Measurements from ENCODE around the gene CAMK1.

Gene CAMK1

DNA sequence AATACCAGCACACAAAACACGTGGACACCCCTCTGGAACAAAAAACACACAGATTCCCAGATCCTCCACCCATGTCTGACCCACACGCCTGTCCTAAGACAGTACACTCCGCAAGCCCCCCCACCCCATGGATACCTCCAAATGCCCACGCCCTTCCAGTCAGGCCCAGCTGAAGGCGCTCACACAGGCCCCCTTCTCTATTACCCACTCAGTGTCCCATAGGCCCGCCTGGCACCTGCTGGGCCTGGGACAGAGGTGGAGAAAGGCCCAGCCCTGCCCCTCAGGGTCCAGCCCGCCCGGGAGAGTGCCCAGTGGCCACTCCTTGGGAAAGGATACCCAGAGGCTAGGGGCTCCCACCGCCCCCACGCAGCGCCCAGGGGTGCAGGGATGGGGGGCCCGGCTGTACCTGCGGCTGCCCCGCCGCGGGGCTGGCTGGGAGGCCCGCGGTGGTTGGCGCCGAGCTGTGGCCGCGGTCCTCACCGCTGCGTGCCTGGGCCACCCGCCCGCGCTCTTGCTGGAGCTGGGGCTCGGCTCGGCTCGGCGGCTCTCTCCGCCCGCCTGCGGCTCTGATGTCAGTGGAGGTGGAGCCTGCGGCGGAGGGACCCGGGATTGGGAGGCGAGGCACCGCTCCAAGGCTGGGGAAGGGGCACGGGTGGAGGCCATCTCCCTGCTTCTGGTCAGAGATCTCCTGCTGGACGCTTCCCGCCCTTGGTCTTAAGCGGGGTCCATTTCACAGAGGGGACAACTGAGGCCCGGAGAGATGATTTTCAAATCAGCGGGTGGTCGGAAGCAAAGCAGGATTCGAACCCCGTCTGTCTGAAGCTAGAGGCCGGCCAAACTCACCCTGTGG, at the start of gene CAMK1:
Gene CAMK1, minus strand, starts transcription at position 522 of the 850 bp plus-strand sequence. CDS start 2,198 bp downstream, outside the sequence.
- DNase-seq, result no peak

DNA sequence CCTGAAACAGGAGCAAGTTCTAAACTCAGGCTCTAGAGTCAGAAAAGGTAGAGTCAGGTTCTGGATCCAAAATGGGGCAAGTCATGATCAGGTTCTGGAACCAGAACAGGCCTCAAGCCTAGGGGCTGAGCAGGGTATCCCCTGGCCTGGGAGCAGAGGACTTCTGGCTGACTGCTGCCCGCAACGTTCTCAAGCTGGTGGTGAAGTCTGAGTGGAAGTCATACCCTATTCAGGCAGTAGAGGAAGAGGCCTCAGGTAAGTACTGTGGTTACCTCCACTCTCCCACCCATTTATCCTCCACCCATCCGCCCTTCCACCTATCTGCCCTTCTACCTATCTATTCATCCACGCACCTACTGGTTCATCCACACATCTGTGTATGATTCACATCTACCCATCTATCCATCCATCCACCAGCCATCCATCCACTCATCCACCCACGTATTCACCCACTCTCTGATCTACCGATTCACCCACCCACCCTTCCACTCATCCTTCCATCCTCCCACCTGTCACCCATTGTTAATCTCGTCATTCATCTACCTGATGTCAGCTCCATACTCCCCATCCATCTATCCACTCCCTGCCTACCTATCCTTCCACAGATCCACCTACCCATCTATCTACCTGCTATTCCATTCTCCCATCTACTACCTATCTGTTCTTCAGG, 49.1 kb upstream of the CAMK1 start:
- no peak for DNase-seq

DNA sequence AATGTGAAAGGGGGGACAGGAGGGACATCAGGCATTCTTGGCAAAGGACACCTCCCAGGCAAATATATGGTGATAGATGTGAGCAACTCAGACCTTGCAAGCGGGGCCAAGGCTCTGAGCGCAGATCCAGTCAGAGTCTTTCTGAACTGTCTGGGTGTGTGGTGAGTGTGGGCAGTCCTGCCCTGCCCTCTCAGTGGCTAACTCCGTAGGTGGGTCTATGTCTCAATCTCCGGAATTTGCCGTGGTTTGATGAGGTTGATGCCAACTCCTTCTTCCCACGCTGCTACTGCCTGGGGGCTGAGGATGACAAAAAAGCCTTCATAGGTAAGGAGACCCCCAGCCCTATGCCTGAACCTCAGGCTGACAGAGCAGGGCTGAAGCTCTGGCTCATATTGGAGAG, 47.7 kb upstream of the CAMK1 start:
- no peak for DNase-seq

DNA sequence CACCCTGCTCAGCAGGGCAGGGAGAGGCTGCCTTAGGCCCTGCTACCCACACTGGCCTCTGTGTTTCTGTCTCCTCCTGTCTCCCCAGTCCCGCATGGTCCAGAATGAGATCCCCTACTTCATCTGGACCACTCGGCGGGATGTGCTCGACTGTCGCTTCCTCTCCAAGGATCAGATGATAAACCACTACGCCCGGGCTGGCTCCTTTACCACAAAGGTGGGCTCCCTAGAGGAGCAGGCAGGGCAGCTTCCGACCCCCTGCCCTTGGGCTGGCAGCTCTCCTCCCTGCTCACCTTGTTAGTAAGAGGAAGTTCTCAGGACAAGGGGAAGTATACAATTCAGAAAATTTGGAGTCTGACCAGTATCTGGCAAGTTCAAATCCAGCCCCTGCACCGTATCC, 46.2 kb upstream of the CAMK1 start:
- DNase-seq, result no peak

DNA sequence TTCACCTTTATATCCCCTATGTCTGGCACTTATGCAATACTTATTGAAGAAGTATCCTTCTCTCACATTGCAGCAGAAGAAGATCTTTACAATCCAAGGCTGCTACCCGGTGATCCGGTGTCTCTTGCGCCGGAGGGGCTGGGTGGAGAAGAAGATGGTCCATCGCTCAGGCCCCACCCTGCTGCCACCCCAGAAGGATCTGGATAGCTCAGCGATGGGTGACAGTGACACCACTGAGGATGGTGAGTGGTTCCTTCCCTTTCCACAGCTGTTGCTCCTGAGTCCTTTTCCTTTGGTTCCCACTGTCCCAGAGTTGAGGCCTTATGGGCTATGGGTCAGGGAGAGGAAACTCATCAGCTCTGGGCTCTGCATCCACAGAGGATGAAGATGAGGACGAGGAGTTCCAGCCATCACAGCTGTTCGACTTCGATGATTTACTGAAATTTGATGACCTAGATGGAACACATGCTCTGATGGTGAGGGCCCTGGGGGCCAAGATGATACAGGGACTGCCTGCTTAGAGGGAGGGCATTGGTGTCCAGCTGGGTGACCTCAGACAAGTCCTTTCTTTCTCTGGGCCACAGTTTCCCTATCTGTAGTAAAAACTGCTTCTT, 43.2 kb upstream of the CAMK1 start:
- DNase-seq, result no peak

DNA sequence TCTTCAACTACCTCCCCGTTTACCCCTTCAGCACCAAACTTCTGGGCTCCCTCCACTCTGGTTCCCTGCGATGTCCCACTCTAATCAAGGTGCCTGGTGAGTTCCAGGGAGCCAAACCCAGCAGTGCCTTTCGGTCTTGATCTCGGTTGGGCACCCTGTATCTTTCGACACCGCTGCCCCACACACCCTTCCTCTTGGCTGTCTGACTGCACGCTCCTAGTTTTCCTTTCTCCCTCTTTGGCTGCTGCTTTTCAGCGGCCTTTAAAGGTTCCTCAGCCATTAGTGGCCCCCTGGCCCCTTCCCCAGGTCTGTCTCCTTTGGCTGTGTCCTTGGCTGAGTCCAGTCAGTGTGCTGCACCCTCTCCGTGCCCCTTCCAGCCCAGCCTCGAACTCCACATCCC, 41.1 kb upstream of the CAMK1 start:
- no peak for DNase-seq

DNA sequence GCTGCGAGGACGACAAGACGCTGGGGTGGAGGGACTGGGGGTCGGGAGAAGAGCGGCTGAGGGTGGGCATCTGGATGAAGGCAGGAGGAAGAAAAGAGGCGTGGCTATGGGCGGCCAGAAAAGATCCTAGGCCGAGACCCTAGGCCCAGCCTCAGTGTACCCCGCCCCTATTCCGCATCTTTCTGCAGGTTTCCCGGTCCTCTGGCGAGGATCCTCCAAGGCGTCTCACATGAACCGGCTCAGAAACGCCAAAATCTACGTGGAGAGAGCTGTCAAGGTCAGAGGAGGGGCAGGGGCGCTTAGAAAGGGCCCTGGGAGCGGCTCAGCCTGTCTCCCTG, 40.7 kb upstream of the CAMK1 start:
- no peak for DNase-seq

DNA sequence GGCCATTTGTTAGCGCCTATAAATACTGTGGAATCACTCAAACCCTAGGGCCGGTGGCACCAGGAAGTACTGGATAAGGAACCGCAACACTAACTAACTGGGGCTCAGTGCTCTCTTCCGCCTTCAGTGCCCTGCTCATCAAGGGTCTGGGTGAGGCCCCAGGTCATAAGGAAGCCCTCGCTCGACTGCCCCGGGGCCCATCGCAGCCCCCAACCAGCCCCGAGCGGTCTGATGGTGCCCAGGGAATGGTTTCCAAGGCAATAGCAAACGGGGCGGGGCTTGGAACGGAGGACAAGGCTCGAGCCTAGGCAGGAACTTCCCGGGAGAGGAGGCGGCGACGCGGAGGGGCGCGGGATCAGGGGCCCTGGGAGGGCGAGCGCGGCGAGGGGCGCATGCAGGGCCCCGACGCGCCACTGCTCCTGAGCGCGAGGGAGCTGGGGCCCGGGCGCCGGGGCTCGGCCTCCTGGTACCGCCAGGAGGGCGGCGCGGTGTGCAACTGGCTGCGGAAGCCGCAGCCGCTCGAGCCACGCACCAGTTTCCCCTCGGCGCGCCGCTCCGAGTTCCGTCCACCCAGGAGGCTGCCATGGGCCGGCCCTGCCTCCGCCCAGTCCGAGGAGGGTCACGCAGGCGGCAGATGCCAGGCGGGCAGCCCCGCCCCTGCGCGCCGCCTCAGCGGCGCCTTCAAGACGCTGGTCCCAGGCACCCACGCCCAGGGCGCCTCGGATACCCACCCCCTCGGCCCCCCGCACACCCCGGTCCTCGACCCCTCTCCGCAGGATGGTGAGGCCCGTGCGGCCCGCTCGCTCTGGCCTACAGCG, 40.1 kb upstream of the CAMK1 start, which contains the start of gene TTLL3:
Gene TTLL3, plus strand, starts transcription at position 648 of the 818 bp plus-strand sequence. CDS start 400 bp downstream, outside the sequence.
- peak; percentile 71 to 77 for DNase-seq

DNA sequence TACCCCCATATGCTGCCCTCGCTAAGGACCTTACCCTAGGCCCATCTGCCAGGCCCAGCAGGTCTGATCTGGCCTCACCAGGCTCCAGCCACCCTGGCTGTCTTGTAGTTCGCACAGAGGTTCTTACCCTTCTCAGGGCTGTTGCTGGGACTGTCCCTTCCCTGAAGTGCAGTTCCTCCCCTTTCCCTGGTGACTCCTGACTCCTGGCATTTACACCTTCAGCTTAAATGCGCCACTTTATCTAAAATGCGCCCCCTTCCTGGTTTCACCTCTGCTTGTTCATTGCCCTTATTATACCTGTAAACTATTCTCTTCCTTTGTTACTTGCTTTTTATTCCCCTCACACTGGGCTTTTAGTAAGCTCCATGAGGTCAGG, 39.5 kb upstream of the CAMK1 start:
- no peak for DNase-seq

DNA sequence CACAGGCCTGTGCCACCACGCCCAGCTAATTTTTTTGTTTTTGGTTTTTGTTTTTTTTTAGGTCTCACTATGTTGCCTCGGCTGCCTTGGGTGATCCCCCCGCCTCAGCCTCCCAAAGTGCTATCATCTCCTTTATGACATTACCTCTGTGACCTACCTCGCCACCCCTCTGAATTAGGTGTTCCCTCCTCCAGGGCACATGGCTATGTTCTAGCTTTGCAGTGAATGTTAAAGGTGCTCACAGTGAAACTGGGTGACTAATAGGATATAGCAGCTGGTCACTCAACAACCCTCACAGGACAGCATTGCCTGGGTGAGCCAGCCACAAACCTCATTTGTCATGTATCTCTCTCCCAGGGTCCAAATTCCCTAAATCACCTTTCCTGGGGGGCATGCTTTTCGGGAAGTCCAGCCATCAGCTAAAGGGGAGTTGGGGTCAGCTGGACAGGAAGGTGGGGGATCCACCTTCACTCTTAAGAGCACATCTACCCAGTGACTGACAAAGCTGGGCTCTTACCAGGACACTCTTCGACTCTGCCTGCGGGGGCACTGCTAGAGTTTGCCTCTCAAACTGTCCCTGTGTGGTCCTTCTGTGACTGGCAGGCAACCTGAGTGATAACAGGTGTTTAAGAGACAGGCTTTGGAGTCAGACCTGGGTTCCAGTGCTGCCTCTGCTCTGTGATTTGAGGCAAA, 38.7 kb upstream of the CAMK1 start:
- DNase-seq, result peak; percentile 38 to 57

DNA sequence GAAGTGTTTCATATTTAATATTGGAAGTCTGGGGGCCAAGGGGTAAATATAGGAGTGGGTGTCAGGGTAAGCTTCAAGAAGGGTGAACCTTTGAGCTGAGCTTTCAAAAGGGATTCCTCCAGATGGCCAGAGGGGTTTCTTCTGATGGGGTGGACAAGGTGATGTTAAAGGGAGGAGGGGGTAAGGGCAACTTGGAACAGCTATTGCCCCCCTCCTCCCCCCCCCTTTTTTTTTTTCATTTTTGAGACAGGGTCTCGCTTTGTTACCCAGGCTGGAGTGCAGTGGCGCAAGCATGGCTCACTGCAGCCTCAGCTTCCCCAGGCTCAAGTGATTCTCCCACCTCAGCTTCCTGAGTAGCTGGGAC, 38.2 kb upstream of the CAMK1 start:
- DNase-seq, result no peak

DNA sequence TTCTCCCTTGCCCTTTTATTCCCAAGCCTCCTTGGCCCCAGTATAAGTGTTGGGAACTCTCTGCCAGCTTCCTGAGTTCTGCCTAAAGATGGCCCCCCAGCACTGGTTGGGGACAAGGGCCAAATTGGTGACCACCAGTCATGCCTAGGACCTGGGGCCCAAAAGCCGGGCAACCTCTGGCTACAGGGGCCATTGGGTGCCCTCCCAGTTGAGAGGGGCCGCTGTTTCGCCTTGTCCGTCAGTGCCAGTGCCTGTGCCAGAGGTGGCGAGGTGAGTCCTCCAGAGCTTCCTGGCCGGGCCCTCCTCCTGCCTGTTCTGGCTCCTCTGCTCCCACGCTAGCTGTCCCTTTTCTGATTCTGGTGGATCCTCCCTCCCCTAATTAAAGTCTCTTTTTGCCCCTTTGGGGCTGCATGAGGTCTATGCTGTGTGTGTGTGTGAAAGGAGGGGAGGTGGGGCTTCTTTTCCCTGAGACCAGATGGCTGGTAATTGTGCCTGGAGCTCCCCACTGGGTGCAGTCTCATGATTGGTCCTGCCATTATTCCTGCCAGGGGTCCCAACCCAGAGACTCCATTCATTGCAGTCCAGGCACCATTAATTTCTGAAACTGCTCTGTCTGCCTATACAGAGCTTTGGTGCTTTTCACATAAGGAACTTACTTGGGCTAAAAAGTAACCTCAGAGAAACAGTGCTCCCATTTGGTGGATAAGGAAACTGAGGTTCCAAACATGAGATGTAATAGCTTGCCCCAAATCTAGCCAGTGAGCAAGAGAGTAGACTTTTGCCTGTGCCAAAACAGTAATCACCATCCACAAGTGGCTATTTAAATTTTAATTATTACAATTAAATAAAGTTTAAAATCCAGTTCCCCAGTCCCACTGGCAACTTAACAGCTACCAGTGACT, 37.2 kb upstream of the CAMK1 start:
- no peak for DNase-seq

DNA sequence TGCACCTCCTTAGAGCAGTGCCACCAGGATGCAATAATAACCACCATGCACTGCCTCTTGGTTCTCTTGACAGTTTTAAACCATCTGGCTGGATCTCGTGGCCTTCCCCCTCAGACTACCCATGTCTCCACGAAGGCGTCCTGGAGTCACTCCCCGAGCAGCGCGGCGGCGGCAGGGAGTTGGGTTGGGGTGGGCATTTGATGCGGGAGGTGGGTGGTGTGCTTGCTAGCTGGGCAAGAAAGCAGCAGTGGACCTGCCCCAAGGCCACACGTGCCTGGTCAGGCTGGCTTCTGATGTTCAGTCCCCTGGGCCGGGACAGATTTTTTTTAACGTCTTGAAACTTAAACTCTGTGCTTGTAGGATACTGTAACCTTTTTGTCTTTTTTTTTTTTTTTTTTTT, 36.4 kb upstream of the CAMK1 start:
- no peak for DNase-seq

DNA sequence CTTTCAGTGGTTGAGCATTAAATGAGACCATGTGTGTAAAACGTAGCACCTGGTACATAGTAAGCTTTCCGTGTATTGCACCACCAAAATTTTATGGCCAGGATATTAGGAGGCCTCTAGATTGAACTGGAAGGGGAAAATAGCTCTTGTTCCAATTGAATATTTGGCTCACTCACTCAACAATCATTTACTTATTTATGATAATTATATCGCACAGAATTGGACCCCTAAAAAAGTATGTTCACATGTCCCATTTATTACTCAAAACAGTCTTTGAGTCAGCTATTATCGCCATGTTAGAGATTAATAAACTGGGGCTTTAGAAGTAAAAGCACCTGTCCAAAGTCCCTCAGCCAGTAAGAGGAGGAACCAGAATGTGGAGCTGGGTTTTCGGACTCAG, 35.2 kb upstream of the CAMK1 start:
- no peak for DNase-seq

DNA sequence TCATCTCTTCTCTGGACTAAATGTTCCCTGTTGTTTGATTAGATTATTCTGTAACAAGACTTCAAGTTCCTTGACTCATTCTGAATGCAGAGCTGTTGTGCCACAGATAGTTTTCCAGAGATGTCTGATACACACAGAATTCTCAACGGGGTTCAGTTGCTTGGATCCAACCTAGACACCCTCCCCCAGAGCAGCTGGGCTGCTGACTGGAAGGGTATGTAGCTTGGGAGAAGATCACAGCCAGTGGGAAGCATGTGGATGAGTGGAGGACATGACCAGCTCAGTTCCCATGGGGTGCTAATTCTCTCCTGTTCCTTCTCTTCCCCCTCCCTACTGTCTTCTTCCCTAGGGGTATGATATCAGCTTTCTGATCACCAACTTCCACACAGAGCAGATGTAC, 33.7 kb upstream of the CAMK1 start:
- DNase-seq, result no peak

DNA sequence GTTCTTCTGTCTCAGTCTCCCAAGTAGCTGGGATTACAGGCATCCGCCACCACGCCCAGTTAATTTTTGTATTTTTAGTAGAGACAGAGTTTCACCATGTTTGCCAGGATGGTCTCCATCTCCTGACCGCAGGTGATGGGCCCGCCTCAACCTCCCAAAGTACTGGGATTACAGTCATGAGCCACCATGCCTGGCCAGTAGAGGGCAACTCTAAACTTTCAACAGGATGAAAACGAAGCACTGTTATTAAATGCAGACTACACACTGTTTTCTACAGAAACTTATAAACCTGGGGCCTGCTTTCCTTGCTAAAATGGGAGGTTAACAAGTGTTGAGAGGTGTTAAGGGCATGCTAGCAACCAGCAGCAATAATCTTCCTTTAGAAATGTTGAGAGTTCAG, 30.8 kb upstream of the CAMK1 start:
- peak in 1 of 2 experiments; percentile 29 for DNase-seq

DNA sequence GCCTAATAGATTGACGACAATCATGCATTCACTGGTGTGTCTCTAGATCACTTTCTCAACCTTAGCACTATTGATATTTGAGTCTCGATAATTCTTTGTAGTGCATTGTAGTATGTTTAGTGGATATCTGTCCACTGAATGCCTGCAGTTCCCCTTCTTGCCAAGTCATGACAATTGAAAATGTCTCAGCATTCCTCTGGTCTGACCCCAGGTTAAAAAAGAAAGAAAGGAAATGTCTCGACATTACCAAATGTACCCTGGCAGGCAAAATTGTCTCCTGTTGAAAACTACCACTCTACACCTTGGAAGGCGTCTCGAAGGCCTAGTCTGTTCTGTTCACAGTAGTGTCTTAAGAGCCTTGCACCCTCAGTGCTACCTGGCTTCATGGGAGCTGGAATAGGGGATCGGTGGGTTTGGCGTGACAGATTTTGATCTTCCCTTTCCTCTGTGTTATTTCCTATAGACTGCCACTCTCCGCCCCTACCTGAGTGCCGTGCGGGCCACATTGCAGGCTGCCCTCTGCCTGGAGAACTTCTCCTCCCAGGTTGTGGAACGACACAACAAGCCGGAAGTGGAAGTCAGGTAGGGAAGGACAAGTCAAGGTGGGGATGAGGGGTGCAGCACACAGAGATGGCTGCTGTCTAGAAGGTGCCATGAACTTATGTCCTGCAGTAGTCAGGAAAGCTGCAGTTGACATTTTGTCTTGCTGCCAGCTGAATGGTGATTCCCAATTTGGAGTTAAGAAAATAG, 27.6 kb upstream of the CAMK1 start:
- no peak for DNase-seq

DNA sequence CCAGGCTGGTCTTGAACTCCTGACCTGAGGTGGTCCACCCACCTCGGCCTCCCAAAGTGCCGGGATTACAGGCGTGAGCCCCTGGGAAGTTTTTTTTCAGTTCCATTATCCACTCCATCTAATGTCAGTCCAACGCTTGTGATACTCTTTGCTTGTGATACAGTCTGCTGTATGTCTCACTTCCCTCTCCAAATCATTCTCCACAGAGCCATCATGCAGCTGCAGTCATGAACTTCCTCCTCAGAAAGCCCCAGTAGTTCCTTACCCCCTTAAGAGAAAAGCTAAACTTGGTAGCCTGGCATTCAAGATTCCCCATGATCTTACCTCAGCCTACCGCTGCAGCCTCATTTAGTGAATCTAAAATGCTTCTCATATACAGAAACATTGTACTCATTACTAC, 25.5 kb upstream of the CAMK1 start:
- peak; percentile 18 for DNase-seq

DNA sequence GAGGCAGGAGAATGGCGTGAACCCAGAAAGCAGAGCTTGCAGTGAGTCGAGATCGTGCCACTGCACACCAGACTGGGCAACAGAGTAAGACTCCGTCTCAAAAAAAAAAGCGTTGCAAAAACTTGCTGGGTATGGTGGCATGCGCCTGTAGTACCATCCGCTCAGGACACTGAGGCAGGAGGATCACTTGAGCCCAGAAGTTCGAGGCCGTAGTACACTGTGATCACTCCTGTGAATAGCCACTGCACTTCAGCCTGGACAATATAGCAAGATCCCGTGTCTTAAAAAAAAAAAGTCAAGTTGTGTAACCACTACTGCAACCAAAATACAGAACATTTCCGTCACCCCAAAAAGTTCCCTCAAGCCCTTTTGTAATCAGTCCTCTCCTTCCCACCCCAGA, 24.7 kb upstream of the CAMK1 start:
- DNase-seq, result no peak

DNA sequence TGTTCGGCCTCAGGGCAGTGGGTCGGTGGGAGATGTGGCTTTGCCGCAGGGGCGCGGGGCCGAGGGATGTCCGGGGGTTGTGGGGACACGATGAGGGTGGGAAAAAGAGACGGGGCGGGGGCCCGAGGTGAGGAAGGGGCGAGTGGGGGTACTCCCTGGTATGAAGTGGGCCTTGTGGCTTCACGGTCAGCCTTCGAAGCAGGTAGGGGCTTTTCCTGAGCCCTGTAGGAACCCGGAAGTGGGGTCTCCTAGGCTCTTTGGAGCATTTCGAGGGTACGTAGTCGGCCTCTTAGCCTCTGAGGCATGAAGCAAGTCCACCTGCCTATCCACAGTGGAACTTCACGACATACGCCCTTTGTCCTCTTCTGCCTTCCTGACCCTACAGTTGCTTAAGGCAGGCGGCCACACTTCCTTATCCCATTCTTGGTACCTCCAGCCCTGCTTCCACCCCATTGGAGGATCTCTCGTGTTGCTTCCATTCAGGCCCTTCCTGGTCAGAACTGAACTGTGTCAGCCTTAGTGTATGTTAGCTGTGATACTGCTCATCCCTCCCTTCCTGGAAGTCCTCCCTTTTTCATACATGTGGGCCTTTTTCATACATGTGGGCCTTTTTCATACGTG, 23.5 kb upstream of the CAMK1 start:
- DNase-seq, result peak in 1 of 2 experiments; percentile 39

Data from Kasumi-1 (cell line).